GM18867 (cell line): ENCODE results near the gene RNF214.
"Not testable (repeated sequence)": the region's sequence is repeated elsewhere in the genome, so short reads cannot be mapped to it uniquely, and the experiment has no call there.

Source experiments
- ATAC-seq: cut with Tn5 transposase; IDR thresholded peaks from one replicate; pipeline ENCODE4 v1.9.1; 2021; ENCODE audit warnings: mild to moderate bottlenecking, moderate library complexity; ENCODE audit not compliant: unreplicated experiment

RNF214 gene

GRCh38 chr11:117229931-117230285, 2.6 kb upstream of the RNF214 start:
- ATAC-seq, result no peak

- ATAC-seq, result peak; percentile 33
Observed at GRCh38 chr11:117230286-117230961, 2.0 kb upstream of the RNF214 start.

- no peak for ATAC-seq
Observed at GRCh38 chr11:117230999-117231841, 1.3 kb upstream of the RNF214 start.

- no peak for ATAC-seq
Observed at GRCh38 chr11:117231842-117232091, 704 bp upstream of the RNF214 start, which contains the start of gene PCSK7. TSS of gene PCSK7 (minus strand) at chr11:117232073. CDS start at chr11:117229844, 2,229 bp downstream.

- ATAC-seq, result no peak
Observed at GRCh38 chr11:117232911-117233409, 489 bp downstream of the RNF214 start.

GRCh38 chr11:117238221-117238620, 5.8 kb downstream of the RNF214 start:
- no peak for ATAC-seq

GRCh38 chr11:117239295-117239694, 6.8 kb downstream of the RNF214 start:
- no peak for ATAC-seq

GRCh38 chr11:117248341-117248740, 15.9 kb downstream of the RNF214 start:
- no peak for ATAC-seq

- ATAC-seq, result no peak
Observed at GRCh38 chr11:117249571-117249970, 17.1 kb downstream of the RNF214 start.

GRCh38 chr11:117251506-117251905, 19.0 kb downstream of the RNF214 start:
- no peak for ATAC-seq

GRCh38 chr11:117255966-117256365, 23.5 kb downstream of the RNF214 start:
- ATAC-seq, result no peak

- ATAC-seq, result no peak
Observed at GRCh38 chr11:117256573-117256972, 24.1 kb downstream of the RNF214 start.

- ATAC-seq, result no peak
Observed at GRCh38 chr11:117258576-117258975, 26.1 kb downstream of the RNF214 start.

- no peak for ATAC-seq
Observed at GRCh38 chr11:117259417-117259816, 26.9 kb downstream of the RNF214 start.

- not testable (repeated sequence) for ATAC-seq
Observed at GRCh38 chr11:117264624-117265323, 32.3 kb downstream of the RNF214 start.

GRCh38 chr11:117265745-117266144, 33.3 kb downstream of the RNF214 start:
- no peak for ATAC-seq

- ATAC-seq, result no peak
Observed at GRCh38 chr11:117269856-117270255, 37.4 kb downstream of the RNF214 start.

- no peak for ATAC-seq
Observed at GRCh38 chr11:117271208-117271607, 38.7 kb downstream of the RNF214 start.

- ATAC-seq, result not testable (repeated sequence)
Observed at GRCh38 chr11:117272175-117272574, 39.7 kb downstream of the RNF214 start.

- no peak for ATAC-seq
Observed at GRCh38 chr11:117273550-117274289, 41.2 kb downstream of the RNF214 start.

- ATAC-seq, result no peak
Observed at GRCh38 chr11:117278347-117278746, 45.9 kb downstream of the RNF214 start.
